ENCODE data around the gene PCDHGA7.
"Not testable (repeated sequence)": the region's sequence is repeated elsewhere in the genome, so short reads cannot be mapped to it uniquely, and the experiment has no call there.

PCDHGA7 gene

GRCh38 chr5:141398608-141399007 lies 16.1 kb downstream of the PCDHGA7 start:
- no peak for DNase-seq (ENCODE audit: low read depth)

GRCh38 chr5:141399555-141400258 lies 17.2 kb downstream of the PCDHGA7 start:
- no peak for DNase-seq (ENCODE audit: low read depth)

DNA sequence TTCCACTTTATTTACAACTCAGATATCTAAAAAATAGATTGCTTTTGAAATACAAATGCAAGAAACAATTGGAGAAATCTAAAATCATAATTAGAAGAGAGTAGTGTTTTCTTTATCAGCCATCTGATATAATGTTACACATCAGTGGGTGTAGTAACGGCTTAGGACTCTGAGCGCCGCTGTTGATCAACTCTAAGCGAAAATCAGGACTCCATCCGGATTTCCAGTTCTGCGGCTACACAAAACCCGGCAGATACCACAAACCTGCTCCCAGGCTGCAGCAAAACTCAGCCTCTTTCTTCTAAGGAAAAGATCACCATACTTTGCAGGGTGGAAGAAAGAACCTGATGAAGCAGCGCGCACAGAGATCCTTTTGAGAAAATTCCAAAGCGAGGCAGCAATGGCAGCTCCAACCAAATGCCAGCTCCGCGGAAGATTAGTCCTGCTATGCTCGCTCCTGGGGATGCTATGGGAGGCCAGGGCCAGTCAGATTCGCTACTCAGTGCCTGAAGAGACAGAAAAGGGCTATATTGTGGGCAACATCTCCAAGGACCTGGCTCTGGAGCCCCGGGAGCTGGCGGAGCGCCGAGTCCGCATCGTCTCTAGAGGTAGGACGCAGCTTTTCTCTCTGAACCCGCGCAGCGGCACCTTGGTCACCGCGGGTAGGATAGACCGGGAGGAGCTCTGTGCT lies 20.2 kb downstream of the PCDHGA7 start, which contains the start of gene PCDHGA9:
Gene PCDHGA9, plus strand, starts transcription at position 226 of the 691 bp plus-strand sequence. Its CDS starts 175 bp downstream, at position 401.
- no peak for DNase-seq (ENCODE audit: low read depth)

- no peak for DNase-seq (ENCODE audit: low read depth)
Measured at GRCh38 chr5:141403387-141403786, 20.8 kb downstream of the PCDHGA7 start.

GRCh38 chr5:141407790-141408505 lies 25.4 kb downstream of the PCDHGA7 start, which contains the start of gene PCDHGB6:
TSS of gene PCDHGB6 (plus strand) at chr5:141408021. CDS start at chr5:141408203, 182 bp downstream.
- not testable (repeated sequence) for DNase-seq (ENCODE audit: low read depth)

- no peak for DNase-seq (ENCODE audit: low read depth)
Measured at GRCh38 chr5:141409598-141410306, 27.2 kb downstream of the PCDHGA7 start.

GRCh38 chr5:141411575-141411974 lies 29.0 kb downstream of the PCDHGA7 start:
- no peak for DNase-seq (ENCODE audit: low read depth)

GRCh38 chr5:141412854-141413539 lies 30.5 kb downstream of the PCDHGA7 start, which contains the start of gene PCDHGA10:
TSS of gene PCDHGA10 (plus strand) at chr5:141412987. CDS start at chr5:141413176, 189 bp downstream.
- DNase-seq (ENCODE audit: low read depth): no peak

DNA sequence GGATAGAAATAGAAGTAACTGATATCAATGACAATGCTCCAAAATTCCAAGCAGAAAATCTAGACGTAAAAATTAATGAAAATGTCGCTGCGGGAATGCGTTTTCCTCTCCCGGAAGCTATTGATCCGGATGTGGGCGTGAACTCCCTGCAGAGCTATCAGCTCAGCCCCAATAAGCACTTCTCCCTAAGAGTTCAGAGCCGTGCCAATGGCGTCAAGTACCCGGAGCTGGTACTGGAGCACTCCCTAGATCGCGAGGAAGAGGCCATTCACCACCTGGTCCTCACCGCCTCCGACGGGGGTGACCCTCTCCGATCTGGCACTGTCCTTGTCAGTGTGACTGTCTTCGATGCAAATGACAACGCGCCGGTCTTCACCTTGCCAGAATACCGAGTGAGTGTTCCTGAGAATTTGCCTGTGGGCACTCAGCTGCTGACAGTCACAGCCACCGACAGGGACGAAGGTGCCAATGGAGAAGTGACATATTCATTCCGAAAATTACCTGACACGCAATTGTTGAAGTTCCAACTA lies 31.1 kb downstream of the PCDHGA7 start:
- DNase-seq (ENCODE audit: low read depth): no peak

- not testable (repeated sequence) for DNase-seq (ENCODE audit: low read depth)
Measured at GRCh38 chr5:141414548-141415274, 32.2 kb downstream of the PCDHGA7 start.

GRCh38 chr5:141415275-141415618 lies 32.7 kb downstream of the PCDHGA7 start:
- DNase-seq (ENCODE audit: low read depth): not testable (repeated sequence)

DNA sequence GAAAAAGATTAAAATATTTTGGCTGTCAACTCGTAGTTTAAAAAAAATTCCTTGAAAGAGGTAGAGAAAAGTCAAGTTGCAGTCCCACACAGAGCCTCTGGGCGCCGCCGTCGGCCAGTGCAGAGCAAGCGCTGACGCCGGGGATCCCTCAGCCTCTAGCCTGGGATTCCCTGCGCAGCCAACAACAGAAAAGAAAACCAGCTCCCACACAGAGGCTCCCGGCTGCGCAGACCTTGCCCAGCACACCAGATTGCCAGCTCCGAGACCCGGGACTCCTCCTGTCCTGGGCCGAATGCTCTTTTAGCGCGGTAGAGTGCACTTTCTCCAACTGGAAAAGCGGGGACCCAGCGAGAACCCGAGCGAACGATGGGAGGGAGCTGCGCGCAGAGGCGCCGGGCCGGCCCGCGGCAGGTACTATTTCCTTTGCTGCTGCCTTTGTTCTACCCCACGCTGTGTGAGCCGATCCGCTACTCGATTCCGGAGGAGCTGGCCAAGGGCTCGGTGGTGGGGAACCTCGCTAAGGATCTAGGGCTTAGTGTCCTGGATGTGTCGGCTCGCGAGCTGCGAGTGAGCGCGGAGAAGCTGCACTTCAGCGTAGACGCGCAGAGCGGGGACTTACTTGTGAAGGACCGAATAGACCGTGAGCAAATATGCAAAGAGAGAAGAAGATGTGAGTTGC lies 35.1 kb downstream of the PCDHGA7 start, which contains the start of gene PCDHGB7:
Gene PCDHGB7, plus strand, starts transcription at position 184 of the 679 bp plus-strand sequence. Its CDS starts 183 bp downstream, at position 367.
- DNase-seq (ENCODE audit: low read depth): not testable (repeated sequence)

- no peak for DNase-seq (ENCODE audit: low read depth)
Measured at GRCh38 chr5:141419074-141419880, 36.7 kb downstream of the PCDHGA7 start.

DNA sequence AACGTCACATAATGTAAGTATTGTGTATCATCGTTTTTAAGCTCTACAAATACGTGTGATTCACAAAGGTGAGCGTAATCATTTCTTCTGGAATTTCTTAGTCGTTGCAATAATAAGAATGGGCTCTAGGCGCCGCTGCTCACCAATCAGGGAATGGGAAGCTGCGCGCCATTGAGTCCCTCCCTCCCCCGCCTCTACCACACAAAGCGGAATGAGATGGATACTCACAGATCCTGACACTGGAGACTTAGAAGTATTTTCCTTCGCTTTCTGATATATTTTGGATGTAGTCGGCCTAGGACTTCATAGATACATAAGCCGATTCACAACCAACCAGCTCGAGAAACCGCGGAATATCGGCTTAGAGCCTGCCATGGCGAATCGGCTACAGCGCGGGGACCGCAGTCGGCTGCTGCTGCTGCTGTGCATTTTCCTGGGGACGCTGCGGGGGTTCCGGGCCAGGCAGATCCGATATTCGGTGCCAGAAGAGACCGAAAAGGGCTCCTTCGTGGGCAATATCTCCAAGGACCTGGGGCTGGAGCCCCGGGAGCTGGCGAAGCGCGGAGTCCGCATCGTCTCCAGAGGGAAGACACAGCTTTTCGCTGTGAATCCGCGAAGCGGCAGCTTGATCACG lies 38.4 kb downstream of the PCDHGA7 start, which contains the start of gene PCDHGA11:
Gene PCDHGA11, plus strand, starts transcription at position 197 of the 634 bp plus-strand sequence. Its CDS starts 177 bp downstream, at position 374.
- no peak for DNase-seq (ENCODE audit: low read depth)

DNA sequence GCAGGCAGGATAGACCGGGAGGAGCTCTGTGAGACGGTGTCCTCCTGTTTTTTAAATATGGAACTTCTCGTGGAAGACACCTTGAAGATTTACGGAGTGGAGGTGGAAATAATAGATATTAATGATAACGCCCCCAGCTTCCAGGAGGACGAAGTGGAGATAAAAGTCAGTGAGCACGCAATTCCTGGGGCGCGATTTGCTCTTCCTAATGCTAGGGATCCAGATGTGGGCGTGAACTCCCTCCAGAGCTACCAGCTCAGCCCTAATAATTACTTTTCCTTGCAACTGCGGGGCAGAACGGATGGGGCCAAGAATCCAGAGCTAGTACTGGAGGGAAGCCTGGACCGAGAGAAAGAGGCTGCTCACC lies 38.9 kb downstream of the PCDHGA7 start:
- DNase-seq (ENCODE audit: low read depth): no peak

DNA sequence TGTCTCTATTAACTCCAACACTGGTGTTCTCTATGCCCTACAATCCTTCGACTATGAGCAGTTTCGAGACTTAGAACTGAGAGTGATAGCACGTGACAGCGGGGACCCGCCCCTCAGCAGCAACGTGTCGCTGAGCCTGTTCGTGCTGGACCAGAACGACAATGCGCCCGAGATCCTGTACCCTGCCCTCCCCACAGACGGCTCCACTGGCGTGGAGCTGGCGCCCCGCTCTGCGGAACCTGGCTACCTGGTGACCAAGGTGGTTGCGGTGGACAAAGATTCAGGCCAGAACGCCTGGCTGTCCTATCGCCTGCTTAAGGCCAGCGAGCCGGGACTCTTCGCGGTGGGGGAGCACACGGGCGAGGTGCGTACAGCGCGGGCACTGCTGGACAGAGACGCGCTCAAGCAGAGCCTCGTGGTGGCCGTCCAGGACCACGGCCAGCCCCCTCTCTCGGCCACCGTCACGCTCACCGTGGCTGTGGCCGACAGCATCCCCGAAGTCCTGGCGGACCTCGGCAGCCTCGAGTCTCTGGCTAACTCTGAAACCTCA lies 40.3 kb downstream of the PCDHGA7 start:
- no peak for DNase-seq (ENCODE audit: low read depth)

DNA sequence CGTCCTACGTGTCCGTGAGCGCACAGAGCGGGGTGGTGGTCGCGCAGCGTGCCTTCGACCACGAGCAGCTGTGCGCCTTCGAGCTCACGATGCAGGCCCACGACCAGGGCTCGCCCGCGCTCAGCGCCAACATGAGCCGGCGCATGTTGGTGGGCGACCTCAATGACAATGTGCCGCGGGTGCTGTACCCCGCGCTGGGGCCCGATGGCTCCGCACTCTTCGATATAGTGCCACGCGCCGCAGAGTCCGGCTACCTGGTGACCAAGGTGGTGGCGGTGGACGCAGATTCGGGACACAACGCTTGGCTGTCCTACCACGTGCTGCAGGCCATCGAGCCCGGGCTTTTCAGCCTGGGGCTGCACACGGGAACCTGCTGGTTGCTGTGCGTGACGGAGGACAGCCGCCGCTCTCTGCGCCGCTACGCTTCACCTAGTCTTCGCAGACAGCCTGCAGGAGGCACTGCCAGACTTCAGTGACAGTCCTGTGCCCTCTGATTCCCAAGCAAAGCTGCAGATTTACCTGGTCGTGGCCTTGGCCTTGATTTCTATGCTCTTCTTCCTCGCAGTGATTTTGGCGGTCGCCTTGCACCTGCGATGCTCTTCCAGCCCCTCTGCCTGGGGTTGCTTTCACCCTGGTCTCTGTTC lies 45.4 kb downstream of the PCDHGA7 start:
- DNase-seq (ENCODE audit: low read depth): no peak

All from T-helper 22 cell (primary cell).